ENCODE results near the gene FCN3. TPM values are rescaled to one million over a fixed set of nuclear protein-coding genes. Genes with fewer than 3 reads are reported as not detected.

Gene FCN3
- total RNA-seq: 13.2 TPM

DNA sequence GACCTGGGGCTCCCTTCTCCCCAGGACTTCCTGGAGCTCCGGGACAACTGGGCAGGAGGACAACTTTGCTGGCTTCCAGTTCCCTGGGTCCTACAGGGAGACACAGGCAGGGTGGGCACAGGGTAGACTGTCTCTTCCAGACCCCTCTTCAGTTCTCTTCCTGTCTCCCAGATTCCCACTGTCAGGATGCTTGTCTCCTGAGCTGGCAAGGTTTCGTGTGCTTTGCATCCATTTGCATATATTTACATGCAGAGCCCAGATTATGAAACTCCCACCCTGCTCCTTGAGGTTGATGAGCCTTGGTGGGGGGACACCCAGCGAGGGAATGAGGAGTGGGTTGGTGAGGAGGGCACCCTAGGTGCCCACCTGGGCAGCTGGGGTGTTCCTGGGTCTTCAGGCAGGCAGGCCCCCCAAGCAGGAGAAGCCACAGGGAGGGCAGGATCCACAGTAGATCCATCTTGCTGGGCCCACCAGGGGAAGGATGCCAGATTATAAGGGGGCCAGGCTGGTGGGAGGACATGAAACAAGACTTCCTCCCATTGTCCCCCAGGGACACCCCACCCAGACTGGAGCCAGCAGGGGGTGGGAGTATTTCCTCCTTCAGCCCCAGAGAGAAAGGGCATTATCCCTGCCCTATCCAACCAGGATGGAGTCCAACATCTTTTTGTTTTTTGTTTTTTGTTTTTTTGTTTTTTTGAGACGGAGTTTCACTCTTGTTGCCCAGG lies at the start of gene FCN3:
Gene FCN3, minus strand, starts transcription at position 463 of the 725 bp plus-strand sequence. Its CDS starts 6 bp downstream, at position 457.
- Histone ChIP-seq H3K27me3 (no peaks in the 10 kb centered on the region), H3K9me3 (no peaks in the 10 kb centered on the region), H3K27ac (no peak within 1 kb of the TSS), H3K4me1 (no peaks in the 10 kb centered on the region), H3K36me3 (no peaks in the 10 kb centered on the region), H3K4me3 (no peak within 1 kb of the TSS)
- intact Hi-C loops (cut with DNase I): no loop called here
- TF ChIP-seq, protein P1, sequence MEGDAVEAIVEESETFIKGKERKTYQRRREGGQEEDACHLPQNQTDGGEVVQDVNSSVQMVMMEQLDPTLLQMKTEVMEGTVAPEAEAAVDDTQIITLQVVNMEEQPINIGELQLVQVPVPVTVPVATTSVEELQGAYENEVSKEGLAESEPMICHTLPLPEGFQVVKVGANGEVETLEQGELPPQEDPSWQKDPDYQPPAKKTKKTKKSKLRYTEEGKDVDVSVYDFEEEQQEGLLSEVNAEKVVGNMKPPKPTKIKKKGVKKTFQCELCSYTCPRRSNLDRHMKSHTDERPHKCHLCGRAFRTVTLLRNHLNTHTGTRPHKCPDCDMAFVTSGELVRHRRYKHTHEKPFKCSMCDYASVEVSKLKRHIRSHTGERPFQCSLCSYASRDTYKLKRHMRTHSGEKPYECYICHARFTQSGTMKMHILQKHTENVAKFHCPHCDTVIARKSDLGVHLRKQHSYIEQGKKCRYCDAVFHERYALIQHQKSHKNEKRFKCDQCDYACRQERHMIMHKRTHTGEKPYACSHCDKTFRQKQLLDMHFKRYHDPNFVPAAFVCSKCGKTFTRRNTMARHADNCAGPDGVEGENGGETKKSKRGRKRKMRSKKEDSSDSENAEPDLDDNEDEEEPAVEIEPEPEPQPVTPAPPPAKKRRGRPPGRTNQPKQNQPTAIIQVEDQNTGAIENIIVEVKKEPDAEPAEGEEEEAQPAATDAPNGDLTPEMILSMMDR (IDR thresholded peaks at IDR 0.05): no peak
- no peak for DNase-seq (ENCODE audit: low spot score in 2 of 2)

DNA sequence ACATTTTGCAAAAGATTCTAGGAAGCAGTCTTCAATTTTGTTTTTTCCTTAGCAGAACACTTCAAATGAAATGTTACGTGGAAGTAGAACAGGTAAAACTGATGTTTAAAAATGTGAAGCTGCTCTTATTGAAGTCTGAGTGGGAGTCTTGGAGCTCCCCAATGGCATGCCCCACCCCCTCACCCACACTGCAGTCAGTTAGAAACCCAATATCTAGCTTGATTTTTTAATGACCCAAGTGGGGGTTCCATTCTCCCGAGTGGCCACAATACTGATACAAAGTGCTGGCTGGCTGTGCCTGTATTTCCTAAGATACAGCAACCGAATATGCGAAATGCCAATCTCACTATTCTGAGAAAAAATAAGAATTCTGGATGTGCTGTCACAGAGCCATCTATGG lies 49.1 kb upstream of the FCN3 start:
- intact Hi-C loops (cut with DNase I): no loop called here
- TF ChIP-seq, protein P1 (IDR thresholded peaks at IDR 0.05): no peak
- no peak overlapping the region for H3K4me3 ChIP-seq
- H3K27ac ChIP-seq: no peak overlapping the region
- peaks cover 12 to 58% of the 10 kb centered on the region in 2 donors for H3K4me1 ChIP-seq
- peak in 1 of 2 donors; percentile 25 for DNase-seq (ENCODE audit: low spot score in 2 of 2)
- H3K36me3 ChIP-seq: peaks cover 3 to 28% of the 10 kb centered on the region in 2 donors
- H3K9me3 ChIP-seq: no peaks in the 10 kb centered on the region
- H3K27me3 ChIP-seq: no peaks in the 10 kb centered on the region

DNA sequence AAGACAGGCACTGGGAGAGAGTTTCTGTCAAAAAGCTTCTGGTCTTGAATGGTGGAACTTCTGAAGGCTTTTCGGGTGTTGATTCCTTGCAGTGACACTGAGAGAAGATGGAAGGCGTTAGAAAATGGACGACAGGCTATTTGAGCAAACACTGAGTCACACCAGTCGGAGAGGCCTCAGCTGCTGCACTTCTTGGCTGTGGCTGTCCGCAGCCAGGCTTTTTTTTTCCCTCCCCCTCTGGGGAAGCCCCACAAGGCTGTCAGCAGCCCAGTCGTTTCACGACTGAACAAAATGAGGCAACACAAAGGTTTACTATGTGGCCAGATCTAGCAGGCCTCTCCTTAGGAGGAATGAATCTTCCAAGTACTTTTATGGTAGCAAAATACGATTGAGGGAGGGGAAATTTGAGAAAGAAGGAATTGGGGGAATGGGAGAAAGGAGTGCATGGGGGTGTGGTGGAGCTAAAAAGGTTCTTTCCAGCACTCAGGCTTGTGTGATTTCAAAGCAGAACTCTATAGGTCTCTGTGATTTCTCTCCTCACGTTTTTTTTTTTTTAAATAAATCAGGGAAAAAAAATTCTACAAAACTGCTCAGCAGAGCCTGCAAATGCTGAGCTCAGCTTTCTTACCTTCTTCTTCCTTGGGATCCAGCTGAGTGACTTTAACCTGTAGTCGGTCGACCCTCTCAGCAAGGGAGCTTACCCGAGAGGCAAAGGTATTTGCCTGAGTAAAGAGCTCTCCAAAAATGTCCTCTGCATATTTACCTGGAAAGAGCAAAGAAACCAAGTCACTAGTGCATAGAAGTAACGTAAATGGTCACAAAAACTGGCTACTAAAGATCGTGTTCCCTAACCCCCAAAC lies 43.9 kb upstream of the FCN3 start:
- intact Hi-C loops (cut with DNase I): loop anchor here (5.0 kb wide), 3 partner anchors 74 to 184 kb away; partner anchors contain the start of genes AHDC1 and WASF2
- no peaks in the 10 kb centered on the region for H3K27me3 ChIP-seq
- peak; percentile 61 to 86 for DNase-seq (ENCODE audit: low spot score in 2 of 2)
- peak overlapping the region; percentile 76 to 78 for H3K27ac ChIP-seq
- peak overlapping the region in 1 of 2 donors; percentile 2 for H3K4me3 ChIP-seq
- peaks cover 38 to 46% of the 10 kb centered on the region in 2 donors for H3K36me3 ChIP-seq
- no peaks in the 10 kb centered on the region for H3K9me3 ChIP-seq
- peaks cover 4 to 42% of the 10 kb centered on the region in 2 donors for H3K4me1 ChIP-seq
- TF ChIP-seq, protein P1 (IDR thresholded peaks at IDR 0.05): no peak

DNA sequence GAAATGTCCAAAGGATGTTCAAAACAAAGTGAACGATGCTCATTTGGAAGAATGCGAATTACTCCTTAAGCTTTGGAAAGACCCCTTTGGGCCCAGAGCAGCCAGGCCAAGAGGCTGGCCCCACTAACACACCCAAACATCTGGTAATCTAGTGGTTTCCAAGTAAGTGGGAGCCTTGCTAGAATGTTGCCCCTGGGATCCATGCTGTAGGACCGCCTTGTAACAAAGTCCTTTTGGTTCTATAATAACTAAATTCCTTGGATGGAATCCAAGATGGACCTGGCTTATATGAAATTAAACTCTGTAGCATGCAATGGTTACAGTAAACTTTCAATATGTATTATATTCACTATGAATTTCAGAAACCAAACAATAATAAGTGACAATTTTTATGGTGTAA lies 43.1 kb upstream of the FCN3 start:
- TF ChIP-seq, protein P1 (IDR thresholded peaks at IDR 0.05): no peak
- peaks cover 46 to 54% of the 10 kb centered on the region in 2 donors for H3K36me3 ChIP-seq
- peak overlapping the region; percentile 76 to 78 for H3K27ac ChIP-seq
- no peak overlapping the region for H3K4me3 ChIP-seq
- no peaks in the 10 kb centered on the region for H3K27me3 ChIP-seq
- H3K9me3 ChIP-seq: no peaks in the 10 kb centered on the region
- intact Hi-C loops (cut with DNase I): loop anchor here (5.0 kb wide), 3 partner anchors 75 to 185 kb away; partner anchors contain the start of genes AHDC1 and WASF2
- H3K4me1 ChIP-seq: peaks cover 4 to 37% of the 10 kb centered on the region in 2 donors
- DNase-seq (ENCODE audit: low spot score in 2 of 2): no peak

DNA sequence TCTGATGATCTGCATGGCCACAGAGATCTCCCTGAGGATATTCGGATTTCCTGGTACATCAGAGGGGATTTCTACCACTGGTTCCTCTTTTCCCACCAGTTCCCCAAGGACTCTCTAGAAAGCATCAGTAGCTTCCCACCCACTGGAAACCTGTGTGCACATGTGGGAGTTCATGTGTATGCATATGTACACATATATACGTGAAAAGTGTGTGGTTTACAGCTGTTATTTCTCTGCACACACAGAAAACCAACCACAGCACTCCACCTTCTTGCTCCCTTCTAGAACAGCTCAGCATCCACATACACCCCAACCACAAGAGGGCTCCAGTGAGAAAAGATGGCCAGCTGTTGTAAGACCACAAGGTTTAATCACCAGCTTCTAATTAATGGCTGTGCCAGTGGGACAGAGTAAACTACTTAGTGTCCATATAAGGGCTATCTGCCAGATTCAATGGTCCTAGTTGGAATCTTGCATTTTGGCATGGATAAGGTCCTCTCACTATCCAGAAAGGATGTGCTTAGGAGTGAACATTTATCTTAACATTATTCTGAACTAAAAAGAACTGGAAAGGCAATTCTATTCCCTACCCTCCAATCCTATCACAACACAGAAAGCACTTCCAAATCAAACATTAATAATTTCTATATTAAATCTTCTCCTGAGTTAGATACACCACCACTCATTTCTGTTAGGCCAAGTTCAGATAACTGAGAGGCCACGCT lies 41.9 kb upstream of the FCN3 start:
- peaks cover 4 to 33% of the 10 kb centered on the region in 2 donors for H3K4me1 ChIP-seq
- intact Hi-C loops (cut with DNase I): loop anchor here (5.0 kb wide), 3 partner anchors 76 to 186 kb away; partner anchors contain the start of genes AHDC1 and WASF2
- TF ChIP-seq, protein P1 (IDR thresholded peaks at IDR 0.05): peak in 2 of 3 experiments; percentile 33 to 51
- no peak for DNase-seq (ENCODE audit: low spot score in 2 of 2)
- no peak overlapping the region for H3K4me3 ChIP-seq
- H3K27ac ChIP-seq: no peak overlapping the region
- H3K36me3 ChIP-seq: peaks cover 58 to 66% of the 10 kb centered on the region in 2 donors
- H3K27me3 ChIP-seq: no peaks in the 10 kb centered on the region
- H3K9me3 ChIP-seq: no peaks in the 10 kb centered on the region
